Choroid plexus epithelial cell (primary cell): ENCODE results near the gene MBL2.

Source experiments
- DNase-seq: peaks from one replicate; pipeline ENCODE4 v3.0.0-alpha.2; 2010; ENCODE audit warnings: low read depth
- H3K4me3 ChIP-seq: 2 replicates; pipeline ENCODE4 v1.5.1; 2011; ENCODE audit warnings: low read depth, mild to moderate bottlenecking, control low read depth, low read length, moderate library complexity
- CTCF ChIP-seq: conservative IDR thresholded peaks from 2 replicates; pipeline ENCODE4 v1.5.1; 2011; ENCODE audit warnings: low read depth, mild to moderate bottlenecking, control low read depth, inconsistent platforms, low read length, moderate library complexity

MBL2 gene

GRCh38 chr10:52741851-52742250 is 30.7 kb downstream of the MBL2 start:
- no peak for TF ChIP-seq CTCF

GRCh38 chr10:52740913-52741675 is 31.5 kb downstream of the MBL2 start:
- peak; percentile 97 for TF ChIP-seq CTCF
- no peak overlapping the region for H3K4me3 ChIP-seq
- peak; percentile 57 for DNase-seq

More at GRCh38 chr10:52741851-52742250, 30.7 kb downstream of the MBL2 start:
- H3K4me3 ChIP-seq = no peak overlapping the region
- no peak for DNase-seq

GRCh38 chr10:52740155-52740549 is 32.4 kb downstream of the MBL2 start:
- H3K4me3 ChIP-seq = no peak overlapping the region
- DNase-seq = no peak
- no peak for TF ChIP-seq CTCF

GRCh38 chr10:52739380-52740154 is 33.0 kb downstream of the MBL2 start:
- DNase-seq = no peak
- no peak for TF ChIP-seq CTCF
- no peak overlapping the region for H3K4me3 ChIP-seq

- no peak for TF ChIP-seq CTCF
- no peak overlapping the region for H3K4me3 ChIP-seq
- DNase-seq = no peak
Observed at GRCh38 chr10:52738951-52739350, 33.6 kb downstream of the MBL2 start.

- peak; percentile 68 for DNase-seq
- peak overlapping the region; percentile 14 for H3K4me3 ChIP-seq
- peak; percentile 56 for TF ChIP-seq CTCF
Observed at GRCh38 chr10:52729271-52730104, 43.1 kb downstream of the MBL2 start.
